Stromal cell of bone marrow (primary cell): ENCODE measurements around the gene PRKCA.
"Not testable (repeated sequence)": the region's sequence is repeated elsewhere in the genome, so short reads cannot be mapped to it uniquely, and the experiment has no call there.

ENCODE experiments used
- DNase-seq: peaks from one replicate; pipeline ENCODE4 v3.0.0-alpha.2; 2012; ENCODE audit warnings: low read depth

Gene PRKCA

GRCh38 chr17:66441101-66441661, 138.8 kb downstream of the PRKCA start:
- DNase-seq = no peak

DNA sequence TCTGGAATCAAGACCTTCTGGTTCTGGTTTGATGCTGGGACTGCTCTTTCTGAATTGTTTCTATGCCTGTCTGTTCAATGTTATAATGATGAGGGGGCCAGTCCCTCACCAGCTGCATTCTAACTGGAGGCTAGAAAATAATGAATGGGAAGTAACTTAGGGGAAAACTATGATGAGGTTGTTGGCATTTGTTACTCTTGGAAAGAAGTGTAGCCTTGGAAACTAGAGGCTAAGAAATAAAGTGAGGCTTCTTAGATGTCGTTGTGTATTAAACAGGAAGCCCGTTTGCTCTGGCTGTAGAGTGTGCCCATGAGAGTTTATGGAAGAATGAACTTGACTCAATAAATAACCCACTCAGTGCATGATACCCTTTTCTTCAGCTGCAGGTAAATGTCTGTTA, 140.8 kb downstream of the PRKCA start:
- DNase-seq = no peak

DNA sequence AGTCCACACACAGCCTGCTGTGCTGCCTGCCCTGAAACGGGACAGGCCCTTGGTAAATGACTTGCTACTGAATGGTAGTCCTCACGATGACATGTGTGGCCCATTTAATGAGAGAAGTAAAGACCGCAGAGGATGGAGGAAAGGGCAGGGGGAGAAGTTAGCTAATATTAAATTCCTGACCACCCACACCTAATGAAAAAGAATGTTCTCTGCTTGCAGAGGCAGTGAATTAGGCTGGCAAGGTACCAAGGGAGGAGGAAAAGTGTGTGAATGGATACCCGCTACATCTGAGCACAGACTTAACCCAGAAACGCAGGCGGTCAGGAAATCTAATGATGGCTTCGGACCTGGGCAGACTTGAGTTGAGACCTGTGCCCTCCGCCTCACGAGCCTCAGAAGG, 141.2 kb downstream of the PRKCA start:
- no peak for DNase-seq

DNA sequence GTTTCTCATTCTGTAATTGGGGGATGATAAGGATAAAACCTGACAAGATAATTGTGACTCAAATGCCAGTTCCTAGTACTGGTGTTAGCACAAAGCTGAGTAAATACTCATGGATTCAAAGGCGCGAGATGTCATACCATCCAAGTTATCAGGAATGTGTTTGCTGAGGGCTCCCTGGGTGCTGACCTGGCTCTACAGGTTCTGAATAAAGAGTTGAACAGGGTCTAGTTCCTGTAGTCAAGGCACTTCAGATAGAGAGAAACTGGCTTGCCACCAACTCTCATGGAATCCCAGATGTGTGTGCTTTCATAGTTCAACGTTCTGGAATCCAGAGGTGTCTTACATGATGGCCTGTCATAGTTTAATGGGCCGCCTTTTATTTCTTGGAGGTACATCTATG, 141.6 kb downstream of the PRKCA start:
- no peak for DNase-seq

DNA sequence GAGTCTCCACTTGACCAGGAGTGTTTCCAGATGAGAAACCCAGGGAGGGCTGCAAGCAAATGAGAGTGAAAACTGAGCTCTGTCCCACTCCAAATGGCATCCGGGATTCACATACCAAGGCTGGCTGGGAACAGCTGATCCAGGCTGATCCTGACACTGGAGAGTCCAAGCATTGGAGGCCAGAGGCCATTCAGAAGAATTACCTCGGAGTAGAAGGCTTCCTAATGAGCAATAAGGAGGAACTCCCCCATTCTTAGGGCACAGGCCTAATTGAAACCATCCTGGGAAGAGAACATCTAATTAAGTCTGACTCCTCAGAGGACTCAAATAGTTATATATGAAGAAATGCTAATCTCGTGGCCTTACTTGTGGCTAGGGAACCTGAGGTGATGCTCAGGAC, 142.8 kb downstream of the PRKCA start:
- no peak for DNase-seq

- no peak for DNase-seq
These were observed 144.0 kb downstream of the PRKCA start for GRCh38 chr17:66446419-66446818.

- no peak for DNase-seq
These were observed 144.7 kb downstream of the PRKCA start for GRCh38 chr17:66447159-66447558.

DNA sequence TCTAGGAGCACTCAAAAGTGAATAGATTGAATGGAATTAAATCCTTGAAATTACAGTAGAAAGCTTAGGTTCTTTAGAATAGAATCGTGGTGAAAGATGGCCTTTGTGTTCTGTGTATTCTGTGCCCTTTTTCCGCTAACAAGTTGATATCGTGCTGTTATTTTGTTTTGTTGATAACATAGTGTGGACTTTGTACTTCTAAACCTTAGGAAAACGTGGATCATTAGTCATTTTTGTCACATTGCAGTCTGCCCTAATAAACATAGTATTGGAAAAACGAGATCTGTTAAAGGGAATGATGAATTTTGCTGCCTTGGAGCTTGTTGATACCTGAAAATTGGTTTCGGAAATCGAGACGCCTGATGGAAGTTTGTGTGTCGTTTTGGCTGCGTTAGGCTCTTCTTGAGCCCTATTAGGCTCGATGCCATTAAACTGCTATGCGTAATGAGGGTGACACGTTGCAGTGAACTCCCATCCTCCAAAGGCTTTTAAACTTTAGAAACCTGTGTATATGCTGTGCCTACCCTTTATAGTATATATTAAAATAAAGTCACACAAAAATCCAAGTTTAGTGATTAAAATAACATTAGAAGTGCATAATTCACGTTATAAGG, 145.7 kb downstream of the PRKCA start:
- DNase-seq = no peak

DNA sequence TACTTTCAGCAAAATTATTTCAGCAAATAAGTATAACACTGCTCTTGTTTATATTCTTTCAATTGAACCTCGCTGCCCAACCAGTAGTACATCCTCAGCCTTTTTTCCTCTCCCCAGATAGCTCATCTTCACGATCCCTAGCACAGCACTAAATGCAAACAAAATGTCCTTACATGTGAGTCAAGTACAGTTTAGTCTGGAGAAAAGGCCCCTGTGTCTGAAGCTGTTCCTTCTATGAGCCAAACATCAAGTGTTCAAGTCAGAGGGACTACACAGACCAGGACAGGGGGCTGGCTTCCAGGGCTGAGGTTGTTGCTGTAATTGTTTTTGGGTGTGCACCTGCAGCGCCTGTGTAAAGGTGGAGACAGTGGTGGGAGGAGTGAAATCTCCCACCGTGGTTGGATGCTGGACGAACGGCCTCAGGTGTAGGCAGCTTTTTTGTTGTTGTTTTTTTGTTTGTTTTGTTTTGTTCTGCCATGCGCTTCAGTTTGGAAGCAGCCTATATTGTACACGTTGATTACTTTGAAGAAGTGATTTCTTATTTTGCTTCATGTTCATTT, 147.1 kb downstream of the PRKCA start:
- DNase-seq = no peak

- DNase-seq = no peak
These were observed 147.8 kb downstream of the PRKCA start for GRCh38 chr17:66450008-66450851.

DNA sequence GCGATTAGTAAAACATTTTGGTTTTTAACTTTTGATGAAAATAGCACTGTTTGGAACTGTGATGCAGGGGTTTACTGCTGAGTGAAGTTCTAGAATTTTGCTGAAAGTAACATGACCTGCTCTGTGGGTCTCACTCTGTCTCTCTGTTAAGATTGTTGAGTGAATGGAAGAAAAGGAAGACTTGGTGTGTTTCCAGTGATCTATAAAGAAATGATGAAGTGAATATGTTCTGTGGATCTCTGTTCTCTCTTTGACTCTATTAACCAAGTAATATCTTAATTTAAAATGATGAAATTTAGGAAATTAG, 148.4 kb downstream of the PRKCA start:
- no peak for DNase-seq

- no peak for DNase-seq
These were observed 149.1 kb downstream of the PRKCA start for GRCh38 chr17:66451188-66452149.

GRCh38 chr17:66455060-66455459, 152.6 kb downstream of the PRKCA start:
- DNase-seq = no peak

DNA sequence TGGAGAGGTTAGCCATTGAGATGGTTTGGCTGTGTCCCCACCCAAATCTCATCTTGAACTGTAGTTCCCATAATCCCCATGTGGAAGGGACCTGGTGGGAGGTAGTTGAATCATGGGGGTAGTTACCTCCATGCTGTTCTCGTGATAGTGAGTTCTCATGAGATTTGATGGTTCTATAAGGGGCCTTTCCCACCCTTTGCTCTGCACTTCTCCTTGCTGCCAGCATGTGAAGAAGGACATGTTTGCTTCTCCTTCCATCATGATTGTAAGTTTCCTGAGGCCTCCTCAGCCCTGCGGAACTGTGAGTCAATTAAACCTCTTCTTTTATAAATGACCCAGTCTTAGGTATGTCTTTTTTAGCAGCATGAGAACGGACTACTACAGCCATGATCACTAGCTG, 155.1 kb downstream of the PRKCA start:
- DNase-seq = not testable (repeated sequence)

- no peak for DNase-seq
These were observed 156.4 kb downstream of the PRKCA start for GRCh38 chr17:66458782-66459181.

DNA sequence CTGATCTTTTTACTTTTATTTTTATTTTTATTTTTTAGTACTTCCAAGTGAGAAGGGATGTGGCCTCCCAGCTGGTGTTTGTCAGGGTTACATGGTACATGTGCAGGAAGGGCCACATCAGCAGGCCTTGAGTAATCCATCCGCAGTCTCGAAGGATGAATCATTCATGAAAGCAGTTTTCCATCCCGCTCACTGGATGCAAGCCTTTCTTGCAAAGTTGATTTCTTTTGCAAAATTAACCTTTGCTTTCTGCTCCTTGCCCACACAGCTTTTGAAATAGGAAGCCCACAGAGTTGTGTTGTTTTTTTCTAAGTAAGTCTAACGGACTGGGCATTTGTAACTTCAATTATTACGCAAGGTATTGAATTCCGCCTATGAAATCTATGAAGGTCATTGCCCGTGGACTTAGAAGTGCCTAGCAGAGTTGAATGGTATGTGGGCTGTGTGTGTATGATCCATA, 157.4 kb downstream of the PRKCA start:
- DNase-seq = peak; percentile 95

GRCh38 chr17:66460558-66460957, 158.1 kb downstream of the PRKCA start:
- no peak for DNase-seq

DNA sequence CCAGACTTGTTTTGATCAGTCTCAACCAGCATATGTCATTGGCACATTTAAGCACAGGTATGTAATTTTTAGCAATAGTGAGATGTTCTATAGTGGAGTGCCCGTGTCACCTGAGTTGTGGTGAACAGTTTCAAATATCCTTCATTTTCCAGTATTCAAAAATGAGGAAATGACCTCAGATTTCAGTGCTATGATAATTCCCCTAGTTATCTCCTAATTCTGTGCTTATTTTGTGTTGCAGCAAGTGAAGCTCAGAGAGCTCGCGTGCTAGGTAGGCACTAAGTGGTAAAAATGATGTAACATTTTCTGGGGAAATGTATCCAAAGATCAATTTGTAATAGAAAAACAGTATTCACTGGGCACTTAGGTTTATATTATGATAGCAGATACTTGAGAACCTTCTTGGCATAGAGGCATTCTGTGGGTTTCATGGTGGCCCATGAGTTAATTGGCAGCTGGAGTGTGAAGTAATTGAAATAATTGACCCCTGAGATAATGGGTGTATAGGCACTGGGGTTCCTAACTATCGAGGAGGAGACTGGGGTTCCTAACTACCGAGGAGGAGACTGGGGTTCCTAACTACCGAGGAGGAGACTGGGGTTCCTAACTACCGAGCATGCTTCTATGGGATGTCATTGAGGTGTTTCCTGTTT, 159.1 kb downstream of the PRKCA start:
- DNase-seq = no peak

DNA sequence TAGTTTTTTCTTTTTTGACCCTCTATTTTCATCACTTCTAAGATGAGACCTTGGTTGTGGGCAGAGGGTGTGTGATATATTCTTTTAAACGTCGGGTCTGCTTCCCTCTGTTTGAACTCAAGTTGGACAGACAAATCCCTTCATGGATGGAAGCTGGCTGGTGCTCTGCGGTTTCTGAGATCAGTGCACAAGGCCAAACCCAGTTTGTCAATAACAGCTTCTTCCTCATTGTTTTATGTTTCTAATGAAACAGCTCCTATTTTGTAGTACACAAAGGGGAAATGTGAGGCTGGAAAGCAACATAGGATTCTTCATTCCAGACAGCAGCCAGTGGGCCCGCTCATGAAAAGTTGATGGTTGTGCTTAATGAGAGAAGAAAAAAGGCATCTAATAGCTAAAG, 159.6 kb downstream of the PRKCA start:
- no peak for DNase-seq

GRCh38 chr17:66464921-66465320, 162.5 kb downstream of the PRKCA start:
- DNase-seq = no peak

GRCh38 chr17:66465701-66466100, 163.3 kb downstream of the PRKCA start:
- no peak for DNase-seq
